ENCODE data around the gene TMEM150C.

GRCh38 chr4:82461710-82462109 lies 100.1 kb downstream of the TMEM150C start:
- TF ChIP-seq CTCF (IDR thresholded peaks at IDR 0.05; ENCODE audit: low read depth, low read length) = no peak
- no peak for TF ChIP-seq POLR2A (IDR thresholded peaks at IDR 0.05; ENCODE audit: extremely low read depth, insufficient read length)

Measured in NB4 (cell line).